ENCODE data around the gene RPS27. TPM values are rescaled to one million over a fixed set of nuclear protein-coding genes. Genes with fewer than 3 reads are reported as not detected.

RPS27 gene
- total and polyA plus RNA-seq, 10 of the 15 experiments (the other 5 are each of a cell fraction or from before 2014, with no cell fraction given) = 2,708 to 14,234 (median 8,874) TPM

- Histone ChIP-seq H3K27me3 (replicated peaks in 1 of 2; ENCODE audit: control insufficient read depth in 2 of 2, insufficient read depth in 2 of 2, low read length in 1 of 2) (no peaks in the 10 kb centered on the region), H2AFZ (ENCODE audit: control insufficient read depth, low read depth, low read length) (no peak overlapping the region), H3K4me2 (ENCODE audit: control insufficient read depth, insufficient read depth) (no peak overlapping the region), H3K9me3 (replicated peaks; ENCODE audit: control insufficient read depth, insufficient read depth, low read length) (no peaks in the 10 kb centered on the region), H3K9ac (ENCODE audit: control insufficient read depth, insufficient read depth, low read length) (no peak overlapping the region), H3K4me3 (no peak overlapping the region), H3K4me1 (ENCODE audit: control insufficient read depth, insufficient read depth, low read length) (peaks cover 19% of the 10 kb centered on the region), H4K20me1 (ENCODE audit: control insufficient read depth, insufficient read depth) (no peaks in the 10 kb centered on the region), H3K79me2 (ENCODE audit: control insufficient read depth, insufficient read depth, low read length) (peaks cover 24% of the 10 kb centered on the region), H3K27ac (ENCODE audit: control insufficient read depth, insufficient read depth) (no peak overlapping the region), H3K36me3 (ENCODE audit: control insufficient read depth in 2 of 2, insufficient read depth in 2 of 2, low read length in 1 of 2) (peaks cover 8 to 16% of the 10 kb centered on the region in 2 experiments)
- ChIA-PET RAD21 (ENCODE audit: unreplicated experiment) (interaction anchor here (1.2 kb wide), 1 partner anchor 13 kb away, joined by 3 read pairs; the partner anchor contains the start of gene RAB13), POLR2A (interaction anchor here (2.4 kb wide), 1 partner anchor 10 kb away, joined by 9 read pairs; the partner anchor contains the start of gene SLC39A1), CTCF (interaction anchor here (0.7 to 1.4 kb wide), 2 partner anchors 10 to 13 kb away, joined by 3 to 4 read pairs; partner anchors contain the start of genes RAB13 and SLC39A1), SMC1A (ENCODE audit: uncharacterized antibody, unreplicated experiment) (interaction anchor here (0.9 kb wide), 1 partner anchor 10 kb away, joined by 3 read pairs; the partner anchor contains the start of gene SLC39A1)
- BruUV-seq (replicated peaks) = no TSS peak
- in situ Hi-C loops (cut with MboI) = no loop called here
- 94% methylated on average over 3 of the region's 3 CpGs for WGBS (ENCODE audit: insufficient coverage, insufficient replicate concordance, low lambda C conversion rate, missing lambda C conversion rate)
- no peak for DNase-seq (ENCODE audit: low read depth, low spot score)
- ATAC-seq = no peak
- TF ChIP-seq SMAD5 (IDR thresholded peaks at IDR 0.05; ENCODE audit: low read depth) (no peak), PML (IDR thresholded peaks at IDR 0.05; ENCODE audit: low read length) (0 out of 2 replicates have a peak, but pooled peaks have one; percentile 46), MAX (IDR thresholded peaks at IDR 0.05; ENCODE audit: low read depth, low read length) (no peak), CBX3 (IDR thresholded peaks at IDR 0.05; ENCODE audit: borderline replicate concordance, low read depth) (no peak), POLR2AphosphoS2 (IDR thresholded peaks at IDR 0.05; ENCODE audit: low read depth, low read length) (peak; percentile 23; the same call in 1 of the 2 replicates), POLR2A (IDR thresholded peaks at IDR 0.05; ENCODE audit: low read depth, low read length) (no peak)
- intact Hi-C loops (cut with micrococcal nuclease; ENCODE audit: unreplicated experiment) = no loop called here
- FAIRE-seq = no peak
Measured at GRCh38 chr1:153973071-153973470, 17.5 kb upstream of the RPS27 start.

- H3K9ac ChIP-seq (ENCODE audit: control insufficient read depth, insufficient read depth, low read length) = no peak overlapping the region
- SMC1A ChIA-PET (ENCODE audit: uncharacterized antibody, unreplicated experiment) = interaction anchor here (1.3 kb wide), 1 partner anchor 18 kb away, joined by 4 read pairs; no protein-coding TSS in a partner anchor
- CTCF ChIA-PET = interaction anchor here (0.7 to 1.4 kb wide), 2 partner anchors 10 to 13 kb away, joined by 3 to 4 read pairs; partner anchors contain the start of genes RAB13 and SLC39A1
- intact Hi-C loops (cut with micrococcal nuclease; ENCODE audit: unreplicated experiment) (no loop called here), in situ Hi-C loops (cut with MboI) (no loop called here)
- H3K4me2 ChIP-seq (ENCODE audit: control insufficient read depth, insufficient read depth) = no peak overlapping the region
- H3K27me3 ChIP-seq (replicated peaks in 1 of 2; ENCODE audit: control insufficient read depth in 2 of 2, insufficient read depth in 2 of 2, low read length in 1 of 2) = no peaks in the 10 kb centered on the region
- H3K9me3 ChIP-seq (replicated peaks; ENCODE audit: control insufficient read depth, insufficient read depth, low read length) = no peaks in the 10 kb centered on the region
- FAIRE-seq (no peak), ATAC-seq (no peak), DNase-seq (ENCODE audit: low read depth, low spot score) (no peak)
- RAD21 ChIA-PET (ENCODE audit: unreplicated experiment) = no interaction called here
- POLR2A ChIA-PET = interaction anchor here (2.4 kb wide), 1 partner anchor 11 kb away, joined by 9 read pairs; the partner anchor contains the start of gene SLC39A1
- peaks cover 14% of the 10 kb centered on the region for H3K4me1 ChIP-seq (ENCODE audit: control insufficient read depth, insufficient read depth, low read length)
- no TSS peak for BruUV-seq (replicated peaks)
- H3K79me2 ChIP-seq (ENCODE audit: control insufficient read depth, insufficient read depth, low read length) = peaks cover 22% of the 10 kb centered on the region
- H4K20me1 ChIP-seq (ENCODE audit: control insufficient read depth, insufficient read depth) = no peaks in the 10 kb centered on the region
- H3K36me3 ChIP-seq (ENCODE audit: control insufficient read depth in 2 of 2, insufficient read depth in 2 of 2, low read length in 1 of 2) = peaks cover 8 to 16% of the 10 kb centered on the region in 2 experiments
- WGBS (ENCODE audit: insufficient coverage, insufficient replicate concordance, low lambda C conversion rate, missing lambda C conversion rate) = 84% methylated on average over 7 of the region's 7 CpGs
- H2AFZ ChIP-seq (ENCODE audit: control insufficient read depth, low read depth, low read length) = no peak overlapping the region
- H3K4me3 ChIP-seq = no peak overlapping the region
- no peak overlapping the region for H3K27ac ChIP-seq (ENCODE audit: control insufficient read depth, insufficient read depth)
- TF ChIP-seq SMAD5 (IDR thresholded peaks at IDR 0.05; ENCODE audit: low read depth) (0 out of 2 replicates have a peak, but pooled peaks have one; percentile 7), SUPT20H (IDR thresholded peaks at IDR 0.05; ENCODE audit: borderline replicate concordance, control insufficient read depth, low read depth, low read length) (no peak)
Measured at GRCh38 chr1:153973525-153973924, 17.0 kb upstream of the RPS27 start.
